ENCODE measurements around the gene CTSK.

CTSK gene

DNA sequence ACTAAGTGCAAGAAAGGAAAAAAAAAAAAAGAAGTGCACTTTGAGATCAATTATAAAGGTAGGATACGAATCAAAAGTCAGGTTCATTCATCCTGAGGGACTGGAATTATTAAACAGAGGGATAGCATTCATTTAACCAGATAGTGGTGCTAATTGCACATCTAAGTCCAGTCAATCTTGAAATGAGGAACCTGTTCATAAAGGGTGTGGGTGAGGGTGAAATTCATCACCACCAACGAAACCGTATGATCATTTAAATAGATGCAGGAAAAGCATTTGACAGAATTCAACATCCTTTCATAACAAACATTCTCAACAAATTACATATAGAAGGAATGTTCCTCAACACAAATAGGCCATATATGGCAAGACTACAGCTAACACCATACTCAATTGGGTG lies 48.0 kb downstream of the CTSK start:
- DNase-seq (ENCODE audit: low read depth), result no peak

DNA sequence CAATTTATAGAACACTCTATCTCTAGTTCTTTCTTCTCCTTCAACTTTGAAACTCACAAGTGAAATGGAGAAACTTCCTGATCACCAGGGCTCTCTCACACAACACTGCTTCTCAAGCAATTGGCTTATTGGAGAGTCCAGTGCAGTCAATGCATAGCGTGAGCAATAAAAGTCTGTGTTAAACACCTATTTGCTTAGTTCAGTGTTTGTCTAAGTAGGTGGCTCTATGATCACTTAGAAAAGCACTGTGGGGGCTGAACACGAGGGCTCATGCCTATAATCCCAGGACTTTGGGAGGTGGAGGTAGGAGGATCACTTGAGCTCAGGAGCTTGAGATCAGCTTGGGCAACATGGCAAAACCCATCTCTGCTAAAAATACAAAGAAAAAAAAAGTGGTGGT lies 54.6 kb downstream of the CTSK start:
- no peak for DNase-seq (ENCODE audit: low read depth)

DNA sequence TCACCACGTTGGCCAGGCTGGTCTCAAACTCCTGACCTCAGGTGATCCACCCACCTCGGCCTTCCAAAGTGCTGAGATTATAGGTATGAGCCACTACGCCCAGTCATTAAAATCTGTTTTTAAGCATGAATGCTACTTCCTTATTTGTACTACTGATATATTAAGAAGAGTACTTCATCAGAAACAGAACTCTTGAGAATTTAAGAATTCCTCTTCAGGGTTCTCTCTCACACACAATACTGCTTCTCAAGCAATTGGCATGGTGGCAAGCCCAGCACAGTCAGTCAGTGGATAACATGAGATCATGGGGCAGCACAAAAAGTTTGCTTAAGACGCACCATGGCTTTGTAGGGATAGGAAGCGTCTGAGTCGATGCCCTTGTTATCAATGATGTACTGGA lies 56.6 kb downstream of the CTSK start:
- no peak for DNase-seq (ENCODE audit: low read depth)

DNA sequence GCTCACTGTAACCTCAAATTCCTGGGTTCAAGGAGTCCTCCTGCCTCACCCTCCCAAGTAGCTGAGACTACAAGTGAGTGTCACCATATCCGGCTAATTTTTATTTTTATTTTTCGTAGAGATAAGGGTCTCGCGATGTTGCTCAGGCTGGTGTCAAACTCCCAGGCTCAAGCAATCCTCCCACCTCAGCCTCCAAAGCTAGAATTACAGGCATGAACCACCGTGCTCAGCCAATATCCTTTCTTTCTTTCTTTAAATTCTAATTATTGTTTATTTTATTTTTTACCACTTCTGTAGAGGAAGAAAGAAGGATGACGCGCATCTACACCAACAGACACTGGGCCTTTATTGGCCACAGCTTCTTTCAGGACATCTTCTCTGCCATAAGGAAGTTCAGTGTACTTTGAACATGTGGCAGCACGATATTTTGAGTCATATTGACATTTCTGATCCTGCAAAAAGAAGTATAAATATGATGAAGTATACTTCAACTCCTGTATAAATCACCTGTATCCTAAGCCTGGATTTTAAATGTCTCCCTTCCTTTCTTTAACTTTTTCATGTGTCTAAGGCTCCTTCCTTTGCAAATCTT lies 58.2 kb downstream of the CTSK start:
- DNase-seq (ENCODE audit: low read depth), result no peak

DNA sequence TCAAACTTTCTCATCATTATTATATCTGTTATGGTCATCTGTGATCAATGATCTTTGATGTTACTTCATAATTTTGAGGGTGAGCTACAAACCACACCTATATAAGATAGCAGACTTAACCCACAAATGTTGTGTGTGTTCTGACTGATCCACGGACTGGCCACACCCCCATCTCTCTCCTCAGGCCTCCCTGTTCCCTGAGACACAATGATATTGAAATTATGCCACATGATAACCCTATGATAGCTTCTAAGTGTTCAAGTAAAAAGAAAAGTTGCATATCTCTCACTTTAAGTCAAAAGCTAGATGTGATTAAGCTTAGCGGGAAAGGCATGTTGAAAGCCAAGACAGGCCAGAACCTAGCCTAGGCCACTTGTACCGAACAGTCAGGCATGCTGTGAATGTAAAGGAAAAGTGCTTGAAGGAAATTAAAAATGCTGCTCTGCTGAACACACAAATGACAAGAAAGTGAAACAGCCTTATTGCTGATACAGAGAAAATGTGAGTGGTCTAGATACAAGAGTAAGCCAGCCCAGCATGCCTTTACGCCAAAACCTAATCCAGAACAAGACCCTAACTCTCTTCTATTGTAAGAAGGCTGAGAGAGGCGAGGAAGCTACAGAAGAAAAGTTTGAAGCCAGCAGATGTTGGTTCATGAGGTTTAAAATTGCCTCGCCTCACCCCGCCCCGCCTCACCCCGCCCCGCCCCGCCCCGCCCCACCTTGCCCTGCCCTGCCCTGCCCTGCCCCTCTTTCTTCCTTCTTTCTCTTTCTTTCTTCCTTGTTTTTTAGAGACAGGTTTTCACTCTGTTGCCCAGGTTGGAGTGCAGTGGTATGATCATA lies 59.0 kb downstream of the CTSK start:
- no peak for DNase-seq (ENCODE audit: low read depth)

All from EH (cell line).